Liver (tissue), 9 donors: ENCODE data around the gene SLIT3. TPM values are rescaled to one million over a fixed set of nuclear protein-coding genes. Genes with fewer than 3 reads are reported as not detected.

Experiments used
- DNase-seq: peaks from one replicate; pipeline ENCODE4 v3.0.0-alpha.2; 2017; ENCODE audit warnings: low spot score
- H3K27ac ChIP-seq, 2 donors: one replicate each; pipeline ENCODE4 v1.7.0; 2013; ENCODE audit warnings: inconsistent platforms in 2 of 2, low read length in 2 of 2, control low read depth in 1 of 2, low read depth in 1 of 2, mild to moderate bottlenecking in 1 of 2
- H3K27me3 ChIP-seq, 4 donors: one replicate each; pipeline versions ENCODE4 v1.6.1 to v1.7.0; 2013; ENCODE audit warnings: low read length in 3 of 4, inconsistent platforms in 1 of 4, mild to moderate bottlenecking in 1 of 4, moderate library complexity in 1 of 4; ENCODE audit not compliant: control insufficient read depth in 4 of 4, insufficient read depth in 4 of 4
- H3K36me3 ChIP-seq, 4 donors: one replicate each; pipeline versions ENCODE4 v1.6.1 to v1.7.0; 2013; ENCODE audit warnings: low read length in 3 of 4, mild to moderate bottlenecking in 3 of 4, low read depth in 1 of 4, moderate library complexity in 1 of 4; ENCODE audit not compliant: control insufficient read depth in 4 of 4, insufficient read depth in 3 of 4
- H3K4me1 ChIP-seq, 4 donors: one replicate each; pipeline versions ENCODE4 v1.6.1 to v1.7.0; 2013; ENCODE audit warnings: low read length in 3 of 4, mild to moderate bottlenecking in 3 of 4, moderate library complexity in 1 of 4; ENCODE audit not compliant: control insufficient read depth in 4 of 4, insufficient read depth in 4 of 4
- H3K4me3 ChIP-seq, 3 donors: one replicate each; pipeline versions ENCODE4 v1.6.1 to v1.7.0; 2013; ENCODE audit warnings: low read length in 3 of 3, control low read depth in 1 of 3, low read depth in 1 of 3, mild to moderate bottlenecking in 1 of 3
- H3K9ac ChIP-seq, 2 donors: one replicate each; pipeline ENCODE4 v1.7.0; 2013; ENCODE audit warnings: low read length in 2 of 2, mild to moderate bottlenecking in 2 of 2, moderate library complexity in 2 of 2, control low read depth in 1 of 2, low read depth in 1 of 2
- H3K9me3 ChIP-seq, 4 donors: one replicate each; pipeline versions ENCODE4 v1.6.1 to v1.7.0; 2013; ENCODE audit warnings: low read length in 3 of 4; ENCODE audit not compliant: control insufficient read depth in 4 of 4
- ATF3 ChIP-seq: IDR thresholded peaks from 2 replicates; pipeline ENCODE4 v1.6.1; 2016; ENCODE audit warnings: antibody characterized with exemption
- CTCF ChIP-seq: fragments of 150-350 bp; IDR thresholded peaks from 2 replicates; pipeline ENCODE4 v1.5.1; 2017; ENCODE audit warnings: improper control_type of control experiment, low read depth, low read length; ENCODE audit not compliant: missing input control
- FOXA1 ChIP-seq: IDR thresholded peaks from 2 replicates; pipeline ENCODE4 v1.6.1; 2016; ENCODE audit warnings: antibody characterized with exemption
- FOXA2 ChIP-seq: IDR thresholded peaks from 2 replicates; pipeline ENCODE4 v1.6.1; 2016; ENCODE audit warnings: antibody characterized with exemption
- GABPA ChIP-seq, 2 donors: IDR thresholded peaks in 1 of 2; conservative IDR thresholded peaks in 1 of 2; 2 replicates each; pipeline ENCODE4 v1.6.1; 2016; ENCODE audit warnings: antibody characterized with exemption in 2 of 2, mild to moderate bottlenecking in 1 of 2, moderate library complexity in 1 of 2
- HNF4A ChIP-seq, 2 donors: conservative IDR thresholded peaks; 2 replicates each; pipeline ENCODE4 v1.6.1; 2016; ENCODE audit warnings: antibody characterized with exemption in 2 of 2, mild to moderate bottlenecking in 2 of 2
- HNF4G ChIP-seq: IDR thresholded peaks from 2 replicates; pipeline ENCODE4 v1.6.1; 2016; ENCODE audit warnings: antibody characterized with exemption
- JUND ChIP-seq, 2 donors: IDR thresholded peaks; 2 replicates each; pipeline ENCODE4 v1.6.1; 2016; ENCODE audit warnings: antibody characterized with exemption in 2 of 2
- MAX ChIP-seq: IDR thresholded peaks from 2 replicates; pipeline ENCODE4 v1.6.1; 2016; ENCODE audit warnings: antibody characterized with exemption
- NR2F2 ChIP-seq: IDR thresholded peaks from 2 replicates; pipeline ENCODE4 v1.6.1; 2016; ENCODE audit warnings: antibody characterized with exemption
- RAD21 ChIP-seq, 2 donors: IDR thresholded peaks; 2 replicates each; pipeline ENCODE4 v1.6.1; 2016; ENCODE audit warnings: antibody characterized with exemption in 2 of 2, mild to moderate bottlenecking in 2 of 2
- RXRA ChIP-seq, 2 donors: IDR thresholded peaks; 2 replicates each; pipeline ENCODE4 v1.6.1; 2017 to 2018; ENCODE audit warnings: antibody characterized with exemption in 2 of 2, mild to moderate bottlenecking in 1 of 2
- SP1 ChIP-seq: IDR thresholded peaks from 2 replicates; pipeline ENCODE4 v1.6.1; 2018; ENCODE audit warnings: antibody characterized with exemption, mild to moderate bottlenecking
- TAF1 ChIP-seq: conservative IDR thresholded peaks from 2 replicates; pipeline ENCODE4 v1.6.1; 2016; ENCODE audit warnings: antibody characterized with exemption, mild to moderate bottlenecking
- YY1 ChIP-seq: IDR thresholded peaks from 2 replicates; pipeline ENCODE4 v1.6.1; 2016; ENCODE audit warnings: antibody characterized with exemption, mild to moderate bottlenecking
- WGBS: extraction: QIAGEN DNeasy Blood & Tissue Kit; methylation state at CpG from one replicate; pipeline ENCODE4 v1.1.7; 2013; 5-methylcytosine and 5-hydroxymethylcytosine counted together
- polyA plus RNA-seq, 2 donors: library from polyadenylated mRNA; stranded (reverse) in 1 of 2; unstranded in 1 of 2; fragments of 200-250 nt in 1 of 2; fragments of >200 nt in 1 of 2; fragmentation: Nextera tagmentation in 1 of 2; extraction: Ambion mirVana in 1 of 2; gene quantifications; one replicate each; pipeline versions ENCODE4 v1.2.1 to v1.2.3, GENCODE V29; 2013 to 2015
- total RNA-seq, 2 donors: library from RNA; depleted of rRNA; stranded (reverse); fragments of >200 nt; gene quantifications; one replicate each; pipeline ENCODE4 v1.2.3, GENCODE V29; 2014
- TF ChIP-seq, protein P1 (sequence below): IDR thresholded peaks from 2 replicates; pipeline ENCODE4 v1.6.1; 2016; ENCODE audit warnings: antibody characterized with exemption
- TF ChIP-seq, protein P2 (sequence below): IDR thresholded peaks from 2 replicates; pipeline ENCODE4 v1.6.1; 2016; ENCODE audit warnings: antibody characterized with exemption, mild to moderate bottlenecking
- donor health status: healthy.
- donor health status: healthy.
- donor health status: healthy.
- donor health status: healthy.
- donor health status: healthy.

The SLIT3 gene
- total and polyA plus RNA-seq, 4 donors, result 0.61 to 1.3 (median 0.91) TPM

DNA sequence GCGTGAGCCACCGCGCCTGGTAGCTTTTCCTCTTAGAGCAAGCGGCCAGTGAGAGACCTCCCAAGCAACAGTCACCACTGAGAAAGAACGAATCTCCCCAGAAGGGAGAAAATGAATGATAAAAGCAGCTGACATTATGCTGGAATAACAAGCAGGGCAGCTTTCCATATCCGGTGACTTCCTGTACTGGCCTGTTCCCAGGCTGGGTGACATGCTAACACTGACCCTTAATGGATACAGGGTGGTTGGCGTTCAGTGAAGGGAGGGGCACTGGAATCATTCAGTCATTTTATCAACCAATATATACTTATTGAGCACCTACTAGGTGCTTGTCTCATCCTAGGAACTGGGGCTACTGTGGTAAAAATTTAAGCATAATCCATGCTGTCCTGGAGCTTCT is 364.4 kb downstream of the SLIT3 start:
- Histone ChIP-seq H3K9ac (no peak overlapping the region), H3K4me1 (no peaks in the 10 kb centered on the region), H3K4me3 (no peak overlapping the region), H3K36me3 (no peaks in the 10 kb centered on the region), H3K9me3 (no peaks in the 10 kb centered on the region), H3K27me3 (peaks cover 0 to 3% (median 0%) of the 10 kb centered on the region in 4 donors), H3K27ac (no peak overlapping the region)
- 86% methylated on average over 7 of the region's 7 CpGs for whole genome bisulfite sequencing
- TF ChIP-seq JUND (IDR thresholded peaks at IDR 0.05) (no peak), CTCF (no peak), HNF4A (conservative IDR thresholded peaks at IDR 0.05) (no peak), ATF3 (no peak), GABPA (IDR thresholded peaks at IDR 0.05 in 1 of 2, conservative IDR thresholded peaks at IDR 0.05 in 1 of 2) (no peak)
- TF ChIP-seq, protein P1, sequence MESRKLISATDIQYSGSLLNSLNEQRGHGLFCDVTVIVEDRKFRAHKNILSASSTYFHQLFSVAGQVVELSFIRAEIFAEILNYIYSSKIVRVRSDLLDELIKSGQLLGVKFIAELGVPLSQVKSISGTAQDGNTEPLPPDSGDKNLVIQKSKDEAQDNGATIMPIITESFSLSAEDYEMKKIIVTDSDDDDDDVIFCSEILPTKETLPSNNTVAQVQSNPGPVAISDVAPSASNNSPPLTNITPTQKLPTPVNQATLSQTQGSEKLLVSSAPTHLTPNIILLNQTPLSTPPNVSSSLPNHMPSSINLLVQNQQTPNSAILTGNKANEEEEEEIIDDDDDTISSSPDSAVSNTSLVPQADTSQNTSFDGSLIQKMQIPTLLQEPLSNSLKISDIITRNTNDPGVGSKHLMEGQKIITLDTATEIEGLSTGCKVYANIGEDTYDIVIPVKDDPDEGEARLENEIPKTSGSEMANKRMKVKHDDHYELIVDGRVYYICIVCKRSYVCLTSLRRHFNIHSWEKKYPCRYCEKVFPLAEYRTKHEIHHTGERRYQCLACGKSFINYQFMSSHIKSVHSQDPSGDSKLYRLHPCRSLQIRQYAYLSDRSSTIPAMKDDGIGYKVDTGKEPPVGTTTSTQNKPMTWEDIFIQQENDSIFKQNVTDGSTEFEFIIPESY, result no peak
- TF ChIP-seq, protein P2, sequence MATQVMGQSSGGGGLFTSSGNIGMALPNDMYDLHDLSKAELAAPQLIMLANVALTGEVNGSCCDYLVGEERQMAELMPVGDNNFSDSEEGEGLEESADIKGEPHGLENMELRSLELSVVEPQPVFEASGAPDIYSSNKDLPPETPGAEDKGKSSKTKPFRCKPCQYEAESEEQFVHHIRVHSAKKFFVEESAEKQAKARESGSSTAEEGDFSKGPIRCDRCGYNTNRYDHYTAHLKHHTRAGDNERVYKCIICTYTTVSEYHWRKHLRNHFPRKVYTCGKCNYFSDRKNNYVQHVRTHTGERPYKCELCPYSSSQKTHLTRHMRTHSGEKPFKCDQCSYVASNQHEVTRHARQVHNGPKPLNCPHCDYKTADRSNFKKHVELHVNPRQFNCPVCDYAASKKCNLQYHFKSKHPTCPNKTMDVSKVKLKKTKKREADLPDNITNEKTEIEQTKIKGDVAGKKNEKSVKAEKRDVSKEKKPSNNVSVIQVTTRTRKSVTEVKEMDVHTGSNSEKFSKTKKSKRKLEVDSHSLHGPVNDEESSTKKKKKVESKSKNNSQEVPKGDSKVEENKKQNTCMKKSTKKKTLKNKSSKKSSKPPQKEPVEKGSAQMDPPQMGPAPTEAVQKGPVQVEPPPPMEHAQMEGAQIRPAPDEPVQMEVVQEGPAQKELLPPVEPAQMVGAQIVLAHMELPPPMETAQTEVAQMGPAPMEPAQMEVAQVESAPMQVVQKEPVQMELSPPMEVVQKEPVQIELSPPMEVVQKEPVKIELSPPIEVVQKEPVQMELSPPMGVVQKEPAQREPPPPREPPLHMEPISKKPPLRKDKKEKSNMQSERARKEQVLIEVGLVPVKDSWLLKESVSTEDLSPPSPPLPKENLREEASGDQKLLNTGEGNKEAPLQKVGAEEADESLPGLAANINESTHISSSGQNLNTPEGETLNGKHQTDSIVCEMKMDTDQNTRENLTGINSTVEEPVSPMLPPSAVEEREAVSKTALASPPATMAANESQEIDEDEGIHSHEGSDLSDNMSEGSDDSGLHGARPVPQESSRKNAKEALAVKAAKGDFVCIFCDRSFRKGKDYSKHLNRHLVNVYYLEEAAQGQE, result no peak
- no peak for DNase-seq

GRCh38 chr5:168935183-168935582 is 365.8 kb downstream of the SLIT3 start:
- no peak for DNase-seq
- Histone ChIP-seq H3K9ac (no peak overlapping the region), H3K27ac (no peak overlapping the region), H3K36me3 (no peaks in the 10 kb centered on the region), H3K4me1 (no peaks in the 10 kb centered on the region), H3K27me3 (peaks cover 0 to 4% (median 0%) of the 10 kb centered on the region in 4 donors), H3K9me3 (no peaks in the 10 kb centered on the region), H3K4me3 (no peak overlapping the region)
- WGBS, result 93% methylated on average over 2 of the region's 2 CpGs
- TF ChIP-seq FOXA1, result no peak
- TF ChIP-seq MAX, result no peak
- TF ChIP-seq HNF4G, result no peak
- no peak for TF ChIP-seq RAD21 (IDR thresholded peaks at IDR 0.05)
- TF ChIP-seq SP1, result no peak
- TF ChIP-seq FOXA2, result no peak
- no peak for TF ChIP-seq NR2F2
- no peak for TF ChIP-seq GABPA (IDR thresholded peaks at IDR 0.05 in 1 of 2, conservative IDR thresholded peaks at IDR 0.05 in 1 of 2)
- TF ChIP-seq, protein P1, result no peak
- TF ChIP-seq, protein P2, result no peak
- TF ChIP-seq JUND (IDR thresholded peaks at IDR 0.05), result no peak
- no peak for TF ChIP-seq RXRA (IDR thresholded peaks at IDR 0.05)
- TF ChIP-seq TAF1, result no peak
- no peak for TF ChIP-seq ATF3
- TF ChIP-seq HNF4A (conservative IDR thresholded peaks at IDR 0.05), result no peak
- TF ChIP-seq YY1, result no peak
